GM12873 (cell line): ENCODE results near the gene TNFAIP8L2.
A peak's percentile ranks its signal among the peaks of the same experiment; 100 is the strongest.

ENCODE experiments used
- TF ChIP-seq, protein P1 (sequence below): IDR thresholded peaks from 2 replicates; pipeline ENCODE4 v1.5.1; 2012; ENCODE audit warnings: low read depth, mild to moderate bottlenecking, moderate library complexity, low read length, control low read depth; ENCODE audit not compliant: insufficient read depth; ENCODE audit errors: missing control alignments

The TNFAIP8L2 gene

DNA sequence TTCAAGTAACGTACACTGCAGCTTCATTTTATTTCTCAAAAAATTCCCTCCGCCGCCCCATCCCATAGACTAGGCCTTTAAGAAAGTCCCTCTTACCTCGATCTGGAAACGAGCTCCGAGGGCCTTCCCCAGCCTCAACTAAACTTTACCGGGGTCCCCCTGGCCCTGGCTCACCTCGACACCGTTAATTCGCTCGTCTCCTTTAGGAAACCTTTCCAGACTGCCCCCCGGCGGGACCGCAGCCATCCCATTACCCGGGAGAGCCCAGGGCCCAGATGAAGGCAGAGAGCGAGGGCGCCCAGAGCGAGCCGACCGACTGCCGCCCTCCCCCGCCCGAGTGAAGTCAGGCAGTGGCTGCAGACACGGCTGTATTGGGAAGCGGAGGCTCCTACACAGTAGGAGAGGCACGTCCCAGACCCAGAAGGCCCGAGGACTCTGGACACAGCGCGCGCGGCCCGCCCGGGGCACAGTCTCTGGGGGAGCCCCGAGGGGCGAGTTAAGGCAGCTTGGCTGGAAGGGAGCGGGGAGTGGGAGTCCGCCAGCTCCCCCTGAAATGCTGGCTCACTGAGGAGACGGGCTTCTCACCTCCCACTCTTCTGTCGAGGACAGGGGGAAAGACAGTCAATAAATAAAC lies 24.6 kb upstream of the TNFAIP8L2 start:
- TF ChIP-seq, protein P1, sequence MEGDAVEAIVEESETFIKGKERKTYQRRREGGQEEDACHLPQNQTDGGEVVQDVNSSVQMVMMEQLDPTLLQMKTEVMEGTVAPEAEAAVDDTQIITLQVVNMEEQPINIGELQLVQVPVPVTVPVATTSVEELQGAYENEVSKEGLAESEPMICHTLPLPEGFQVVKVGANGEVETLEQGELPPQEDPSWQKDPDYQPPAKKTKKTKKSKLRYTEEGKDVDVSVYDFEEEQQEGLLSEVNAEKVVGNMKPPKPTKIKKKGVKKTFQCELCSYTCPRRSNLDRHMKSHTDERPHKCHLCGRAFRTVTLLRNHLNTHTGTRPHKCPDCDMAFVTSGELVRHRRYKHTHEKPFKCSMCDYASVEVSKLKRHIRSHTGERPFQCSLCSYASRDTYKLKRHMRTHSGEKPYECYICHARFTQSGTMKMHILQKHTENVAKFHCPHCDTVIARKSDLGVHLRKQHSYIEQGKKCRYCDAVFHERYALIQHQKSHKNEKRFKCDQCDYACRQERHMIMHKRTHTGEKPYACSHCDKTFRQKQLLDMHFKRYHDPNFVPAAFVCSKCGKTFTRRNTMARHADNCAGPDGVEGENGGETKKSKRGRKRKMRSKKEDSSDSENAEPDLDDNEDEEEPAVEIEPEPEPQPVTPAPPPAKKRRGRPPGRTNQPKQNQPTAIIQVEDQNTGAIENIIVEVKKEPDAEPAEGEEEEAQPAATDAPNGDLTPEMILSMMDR = no peak

DNA sequence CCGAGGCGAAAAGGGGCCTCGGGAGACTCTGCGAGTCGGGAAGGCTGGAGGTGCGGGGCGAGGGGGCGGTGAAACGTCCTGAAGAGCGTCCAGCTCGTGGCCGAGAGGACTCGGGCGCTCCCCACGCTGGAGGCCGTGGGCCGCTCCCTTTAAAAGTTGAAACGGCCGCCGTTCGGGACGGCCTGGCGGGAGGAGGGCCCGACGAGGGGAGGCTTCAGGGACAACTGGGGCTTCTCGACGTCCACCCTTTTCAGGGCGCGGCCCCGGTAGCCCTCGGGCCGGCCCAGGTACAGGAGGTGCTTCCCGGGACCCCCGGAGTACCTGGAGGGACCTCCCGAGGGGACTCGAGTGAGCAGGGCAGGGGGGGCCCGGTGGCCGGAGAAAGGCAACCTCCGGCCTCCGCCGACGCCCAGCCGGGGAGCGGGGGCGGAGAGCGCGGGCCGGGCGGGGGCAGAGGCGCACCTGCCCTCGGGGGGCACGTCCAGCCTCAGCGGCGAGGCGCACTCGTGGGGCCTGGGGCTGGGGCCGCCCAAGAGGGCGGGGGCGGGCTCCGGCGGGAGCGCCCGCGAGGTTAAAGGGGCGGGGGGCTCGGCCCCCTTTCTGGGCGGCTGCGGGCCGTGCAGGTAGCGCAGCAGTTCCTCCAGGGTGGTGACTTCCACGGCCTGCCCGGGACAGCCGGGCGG lies 24.0 kb upstream of the TNFAIP8L2 start:
- TF ChIP-seq, protein P1 = no peak

DNA sequence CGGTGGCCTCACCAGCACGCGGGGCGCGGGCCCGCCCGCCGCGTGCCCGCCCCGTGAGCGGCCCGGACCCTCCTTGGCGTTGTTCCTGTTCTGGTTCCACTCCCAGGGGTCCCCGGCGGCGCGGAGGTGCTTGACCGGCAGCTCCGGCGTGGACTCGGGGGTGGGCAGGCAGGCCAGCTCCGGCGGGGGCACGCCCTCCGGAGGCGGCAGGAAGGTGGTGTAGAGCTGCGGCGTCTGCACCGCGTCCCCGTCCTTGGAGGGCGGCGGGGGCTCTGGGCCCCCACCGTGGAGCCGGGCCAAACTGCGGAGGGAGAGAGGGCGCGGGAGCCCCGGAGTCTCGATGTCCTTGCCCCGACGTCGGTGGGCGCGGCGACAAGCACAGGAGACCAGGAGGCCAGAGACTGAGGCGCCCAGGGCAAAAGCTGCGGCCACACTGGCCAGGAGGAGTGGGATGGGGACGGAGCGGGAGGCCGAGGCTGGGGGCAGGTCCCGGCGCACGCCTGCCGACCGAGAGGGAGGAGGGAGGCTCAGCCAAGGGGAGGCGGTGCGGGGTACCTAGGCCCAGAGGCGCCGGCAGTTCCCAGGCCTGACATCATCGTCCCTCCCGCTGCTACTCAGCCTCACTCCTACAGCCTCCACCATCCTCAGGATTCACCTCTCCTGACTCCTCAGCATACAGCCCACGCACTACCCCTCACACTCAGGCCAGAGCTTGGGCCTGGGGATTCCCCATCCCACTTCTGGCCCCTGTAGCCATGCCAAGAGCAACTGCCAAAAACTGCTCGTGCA lies 23.2 kb upstream of the TNFAIP8L2 start:
- TF ChIP-seq, protein P1 = no peak

DNA sequence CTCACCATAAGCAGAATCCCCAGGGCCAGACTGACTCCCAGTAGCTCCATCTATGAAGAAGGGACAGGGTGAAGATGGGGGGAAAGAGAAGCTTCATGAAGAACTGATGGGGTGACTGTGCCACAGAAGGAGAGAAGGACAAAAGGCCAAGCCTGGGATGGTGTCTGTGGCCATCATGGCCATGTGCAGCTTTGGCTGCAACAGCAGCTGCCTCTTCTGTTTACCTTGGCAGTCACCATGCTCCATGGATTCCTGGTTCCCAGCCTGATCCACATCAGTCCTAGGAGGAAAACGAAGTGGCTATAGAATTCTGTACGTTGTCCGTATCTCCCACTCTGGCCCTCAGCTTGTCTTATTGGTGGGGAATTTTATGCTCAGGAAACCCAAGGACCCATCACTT lies 22.1 kb upstream of the TNFAIP8L2 start:
- TF ChIP-seq, protein P1 = no peak

DNA sequence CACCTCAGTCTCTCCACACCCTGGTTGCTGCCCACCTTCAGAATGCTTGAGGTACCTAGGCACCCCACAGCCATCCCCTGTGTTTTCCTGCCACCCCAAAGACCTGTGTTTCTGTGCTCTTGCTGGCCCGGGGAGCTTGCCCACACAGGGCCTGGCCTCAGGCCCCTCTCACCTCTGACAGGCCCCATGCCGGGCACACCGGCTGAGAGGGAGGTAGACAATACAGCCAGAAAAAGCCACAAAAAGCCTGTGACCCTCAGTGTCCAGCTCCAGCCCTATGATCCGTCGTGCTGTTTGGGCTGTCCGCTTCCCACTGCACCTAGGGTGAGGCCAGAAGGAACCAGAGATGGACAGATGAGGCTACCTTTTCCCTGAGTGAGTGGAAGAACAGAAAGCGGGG lies 21.5 kb upstream of the TNFAIP8L2 start:
- TF ChIP-seq, protein P1 = no peak

DNA sequence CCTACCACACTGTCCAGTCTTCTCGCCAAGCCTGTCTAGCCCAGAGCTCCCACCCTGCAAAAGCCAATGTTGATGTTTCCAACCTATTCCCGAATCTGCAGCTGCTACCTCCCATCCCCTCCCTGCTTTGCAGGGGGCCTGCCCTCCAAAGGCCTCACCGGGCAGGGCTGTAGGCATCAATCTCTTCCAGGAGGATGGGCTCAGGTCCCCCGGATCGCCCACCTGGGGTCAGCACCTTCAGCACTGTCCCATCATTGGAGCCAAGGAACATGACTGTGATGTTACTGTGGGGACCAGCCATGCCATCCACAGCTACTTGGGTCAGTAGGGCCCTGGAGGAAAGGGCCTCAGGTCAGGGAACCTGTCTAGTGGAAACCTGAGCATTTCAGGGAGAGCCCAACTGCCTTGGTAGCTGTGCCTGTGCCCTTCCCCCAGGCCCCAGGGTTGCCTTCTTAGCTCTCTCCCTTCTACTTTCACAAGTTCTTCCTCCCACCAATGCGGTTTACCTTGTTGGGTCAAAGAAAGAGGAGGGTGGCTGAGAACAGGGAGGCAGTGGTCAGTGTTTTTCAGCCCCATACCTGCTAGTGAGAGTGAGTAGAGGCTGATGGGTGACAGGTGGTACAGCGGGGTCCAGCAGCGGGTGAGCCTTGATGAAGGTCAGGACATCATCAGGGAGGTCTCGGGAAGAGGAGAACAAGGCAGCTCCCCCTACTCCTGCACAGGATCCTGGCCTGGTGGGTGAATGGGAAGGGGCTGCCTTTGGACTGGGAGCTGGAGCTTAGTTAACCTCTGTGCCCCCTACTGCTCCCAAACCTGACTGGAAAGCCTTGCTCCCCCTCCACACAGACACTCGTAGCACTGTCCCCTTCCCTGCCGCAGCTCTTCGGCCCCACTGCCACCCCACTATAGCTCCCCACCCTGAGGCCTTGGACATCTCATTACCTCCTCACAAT lies 20.7 kb upstream of the TNFAIP8L2 start:
- TF ChIP-seq, protein P1 = peak; percentile 11
